SK-N-MC (cell line): ENCODE measurements around the gene ZP3.

ENCODE experiments used
- EZH2 ChIP-seq: fragments of 200-600 bp; sonication (generic); IDR thresholded peaks from one replicate; pipeline ENCODE4 v1.6.1; 2017; ENCODE audit warnings: antibody characterized with exemption
- POLR2AphosphoS5 ChIP-seq: IDR thresholded peaks from 2 replicates; pipeline ENCODE4 v1.6.1; 2012; ENCODE audit warnings: mild to moderate bottlenecking, low read depth, low read length, borderline replicate concordance

GRCh38 chr7:76427635-76428034 is 2.9 kb downstream of the ZP3 start:
- TF ChIP-seq EZH2, result no peak
- TF ChIP-seq POLR2AphosphoS5, result no peak
